NCI-H1694 (cell line): ENCODE data around the gene SRP72.
A peak's percentile ranks its signal among the peaks of the same experiment; 100 is the strongest.
"Not testable (repeated sequence)": the region's sequence is repeated elsewhere in the genome, so short reads cannot be mapped to it uniquely, and the experiment has no call there.

ENCODE experiments used
- DNase-seq: peaks from one replicate; lab custom pipeline; 2025; lab: John Stamatoyannopoulos, UW

SRP72 gene

DNA sequence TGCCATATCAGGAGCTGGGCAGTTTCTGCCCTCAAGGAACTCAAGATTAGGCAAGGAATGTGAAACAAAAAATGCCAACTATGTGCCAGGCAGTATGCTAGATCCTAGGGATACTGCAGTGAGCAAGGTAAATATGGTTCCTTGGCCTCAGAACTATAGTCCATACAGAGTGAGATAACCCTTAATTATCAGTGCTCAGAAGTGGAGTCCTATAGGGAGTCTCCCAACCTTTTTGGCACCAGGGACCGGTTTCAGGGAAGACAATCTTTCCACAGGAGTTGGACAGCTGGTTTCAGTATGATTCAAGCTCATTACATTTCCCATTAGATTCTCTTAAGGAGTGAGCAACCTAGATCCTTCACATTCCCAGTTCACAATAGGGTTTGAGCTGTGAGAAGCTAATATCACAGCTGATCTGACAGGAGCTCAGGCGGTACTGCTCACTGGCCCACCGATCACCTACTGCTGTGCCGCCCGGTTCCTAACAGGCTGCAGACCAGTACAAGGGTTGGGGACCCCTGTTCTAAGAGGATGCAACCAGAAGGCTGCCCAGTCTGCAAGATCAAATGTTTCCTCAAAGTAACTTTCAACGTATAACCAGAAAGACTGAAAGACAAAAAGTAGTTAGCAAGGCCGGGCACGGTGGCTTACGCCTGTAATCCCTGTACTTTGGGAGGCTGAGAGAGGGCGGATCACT lies 1.7 kb upstream of the SRP72 start:
- no peak for DNase-seq

DNA sequence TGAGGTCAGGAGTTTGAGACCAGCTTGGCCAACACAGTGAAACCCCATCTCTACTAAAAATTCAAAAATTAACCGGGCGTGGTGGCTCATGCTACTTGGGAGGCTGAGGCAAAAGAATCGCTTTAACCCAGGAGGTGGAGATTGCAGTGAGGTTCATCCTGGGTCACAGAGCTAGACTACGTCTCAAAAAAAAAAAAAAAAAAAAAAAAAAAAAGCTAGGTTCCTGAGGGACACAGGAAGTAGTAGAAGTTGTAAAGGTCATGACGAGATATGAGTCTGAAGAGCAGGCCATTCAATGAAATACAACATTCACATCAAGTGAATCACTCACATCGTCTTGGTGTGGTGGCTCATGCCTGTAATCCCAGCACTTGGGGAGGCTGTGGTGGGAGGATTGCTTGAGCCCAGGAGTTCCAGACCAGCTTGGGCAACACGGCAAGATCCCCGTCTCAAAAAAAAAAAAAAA lies 1.1 kb upstream of the SRP72 start:
- not testable (repeated sequence) for DNase-seq

DNA sequence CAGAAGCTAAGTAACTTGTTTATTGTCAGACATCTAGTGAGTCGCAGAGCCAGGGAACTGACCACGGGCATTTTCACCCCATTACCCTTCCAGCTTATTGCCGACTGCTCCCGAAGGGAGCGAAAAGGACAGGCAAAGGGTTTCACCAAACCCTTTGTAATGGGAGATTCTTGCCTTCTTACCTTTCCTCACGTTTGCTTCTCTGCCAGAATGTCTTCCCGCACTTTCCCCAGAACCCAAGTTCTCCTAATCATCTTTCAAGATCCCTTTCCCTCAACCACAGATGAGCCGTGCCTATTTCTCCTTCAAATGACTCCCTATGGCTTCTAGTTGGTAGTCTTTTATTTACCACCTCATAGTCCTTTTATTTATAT lies 520 bp upstream of the SRP72 start:
- no peak for DNase-seq

- no peak for DNase-seq
Measured at GRCh38 chr4:56468097-56468422, 643 bp downstream of the SRP72 start.

DNA sequence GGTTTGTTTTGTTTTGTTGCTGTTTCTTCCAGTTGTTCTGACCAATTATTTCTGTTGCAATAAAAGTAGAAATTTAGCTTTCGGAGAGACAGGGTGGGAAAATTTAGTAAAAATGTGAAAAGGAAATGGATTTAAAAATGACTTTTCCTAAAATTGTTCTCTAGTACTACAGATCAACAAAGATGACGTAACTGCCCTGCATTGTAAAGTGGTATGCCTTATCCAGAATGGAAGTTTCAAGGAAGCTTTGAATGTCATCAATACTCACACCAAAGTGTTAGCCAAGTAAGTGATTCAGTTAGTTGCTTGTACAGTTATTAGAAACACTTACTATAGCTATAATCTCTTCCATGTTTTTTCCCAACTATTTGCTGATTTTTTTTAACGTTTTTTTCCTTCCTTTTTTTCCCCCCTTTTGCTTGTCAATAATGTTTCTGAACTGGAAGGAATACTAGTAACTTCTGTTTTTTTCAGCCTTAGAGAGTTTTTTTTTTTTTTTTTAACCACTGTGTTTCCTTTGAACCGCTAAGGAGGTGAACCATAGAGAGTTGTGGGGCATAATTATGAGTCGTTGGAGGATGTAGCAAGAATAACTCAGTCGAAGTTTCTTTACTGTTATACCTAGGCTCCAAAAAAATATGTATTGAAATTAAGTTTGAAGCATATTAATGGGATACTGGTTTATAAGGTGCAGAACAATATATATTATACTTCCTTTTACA lies 2.2 kb downstream of the SRP72 start:
- DNase-seq: no peak

- no peak for DNase-seq
Measured at GRCh38 chr4:56475917-56476316, 8.5 kb downstream of the SRP72 start.

DNA sequence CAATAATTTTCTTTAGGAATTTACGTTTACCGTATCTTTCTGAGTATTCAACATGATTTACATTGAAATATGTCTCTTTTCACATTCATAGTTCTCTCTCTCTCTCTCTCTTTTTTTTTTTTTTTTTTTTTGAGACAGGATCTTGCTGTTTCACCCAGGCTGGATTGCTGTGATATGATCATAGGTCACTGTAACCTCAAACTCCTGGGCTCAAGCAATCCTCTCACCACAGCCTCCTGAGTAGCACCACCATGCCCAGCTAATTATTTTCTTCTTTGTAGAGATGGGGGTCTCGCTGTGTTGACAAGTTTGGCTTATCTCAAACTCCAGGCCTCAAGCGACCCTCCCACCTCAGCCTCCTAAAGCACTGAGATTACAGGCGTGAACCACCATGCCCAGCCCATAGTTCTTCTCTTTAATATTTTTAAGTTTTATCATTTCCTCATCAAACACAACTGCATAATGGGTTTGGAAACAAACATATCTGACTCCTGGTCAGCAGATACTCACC lies 9.8 kb downstream of the SRP72 start:
- DNase-seq: no peak

DNA sequence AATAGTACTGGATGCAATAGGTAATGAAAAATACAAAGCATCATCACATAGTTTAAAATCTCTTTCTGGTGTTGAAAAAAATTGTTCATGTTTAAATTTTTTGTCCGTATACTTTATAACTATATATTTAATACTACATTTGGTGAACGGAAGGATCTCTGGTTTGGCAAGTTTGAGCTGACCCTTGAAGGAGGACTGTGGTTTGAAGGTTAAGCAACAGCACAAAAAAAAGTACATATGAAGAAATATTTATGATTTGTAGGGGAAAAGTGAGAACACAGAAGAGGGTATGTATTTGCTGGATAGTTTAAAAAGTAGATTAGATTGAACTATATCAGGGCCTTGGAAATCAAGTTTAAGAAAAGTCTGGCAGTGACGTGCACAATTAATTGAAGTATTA lies 13.3 kb downstream of the SRP72 start:
- no peak for DNase-seq

DNA sequence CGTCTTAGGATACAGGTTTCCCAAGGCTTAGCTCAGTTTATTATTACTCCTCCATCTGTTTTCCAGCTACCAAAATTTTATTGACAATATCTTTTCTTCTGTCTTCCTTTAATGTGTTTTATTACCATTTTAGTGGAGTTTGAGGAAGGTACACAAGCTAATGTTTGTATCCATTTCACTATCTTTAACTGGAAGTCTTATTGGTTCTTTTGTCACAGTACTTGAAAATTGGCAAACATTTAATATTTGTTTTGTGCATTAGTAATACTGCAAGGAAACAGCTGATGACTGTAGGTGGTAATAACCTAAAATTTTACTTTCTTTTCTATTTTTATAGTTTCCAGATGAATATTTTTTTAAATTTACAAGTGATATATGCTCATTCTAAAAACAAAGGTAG lies 28.8 kb downstream of the SRP72 start:
- DNase-seq: no peak

DNA sequence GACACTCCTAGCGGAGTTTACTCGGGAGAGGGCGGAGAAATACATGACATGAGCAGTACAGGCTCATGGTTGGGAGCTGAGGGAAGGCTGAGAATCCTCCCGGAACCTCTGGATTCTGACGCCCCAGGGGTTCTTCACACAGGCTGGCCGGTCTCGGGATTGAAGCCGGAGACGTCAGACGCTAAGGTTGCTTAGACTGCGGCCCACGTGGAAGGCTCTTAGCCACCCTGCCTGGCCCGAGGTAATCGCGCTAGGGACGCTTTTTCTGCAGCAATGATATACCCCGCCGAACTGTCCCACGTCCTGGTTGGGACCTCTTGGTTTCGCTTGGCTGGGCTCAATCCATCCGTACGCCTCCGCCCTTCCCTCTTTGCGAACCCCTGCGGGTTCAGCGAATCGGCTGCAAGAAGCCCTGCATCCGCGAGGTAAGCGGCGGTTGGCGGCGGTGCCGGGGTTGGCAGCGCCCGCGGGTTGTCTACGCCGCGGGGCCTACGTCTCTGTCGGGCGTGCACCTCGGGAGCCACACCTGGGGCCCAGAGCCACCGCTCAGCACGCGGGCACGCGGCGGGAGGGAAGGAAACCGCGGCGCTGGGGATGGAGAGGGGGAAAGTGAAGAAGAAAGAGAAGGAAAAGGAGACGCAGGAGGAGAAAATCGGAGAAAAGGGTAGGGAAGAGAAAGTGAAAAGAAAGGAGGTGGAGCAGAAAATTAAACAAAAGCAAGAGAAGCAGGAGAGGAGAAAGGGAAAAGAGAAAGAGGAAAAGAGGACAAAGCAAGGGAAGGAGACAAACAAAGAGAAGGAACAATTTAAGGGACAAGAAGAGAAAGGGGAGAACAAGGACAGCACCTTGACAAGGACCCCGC lies 38.1 kb downstream of the SRP72 start, which contains the start of gene ARL9:
TSS of gene ARL9 (plus strand) at position 523 of the 862 bp plus-strand sequence. CDS start at position 595, 72 bp downstream.
- no peak for DNase-seq

DNA sequence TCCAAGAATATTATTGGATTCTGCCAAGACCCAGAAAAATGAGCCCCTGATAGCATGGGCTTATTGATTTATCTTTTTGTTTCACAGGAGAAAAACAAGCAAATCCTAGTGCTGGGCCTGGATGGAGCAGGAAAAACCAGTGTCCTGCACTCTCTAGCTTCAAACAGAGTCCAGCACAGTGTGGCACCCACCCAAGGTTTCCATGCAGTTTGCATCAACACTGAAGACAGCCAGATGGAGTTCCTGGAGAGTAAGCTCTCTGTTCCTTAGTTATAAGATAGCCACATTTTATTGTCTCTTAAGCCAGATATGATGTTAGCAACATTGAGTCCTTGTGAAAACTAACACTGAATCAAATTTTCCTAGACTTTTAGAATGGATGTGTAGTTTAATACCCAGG lies 43.7 kb downstream of the SRP72 start:
- no peak for DNase-seq

DNA sequence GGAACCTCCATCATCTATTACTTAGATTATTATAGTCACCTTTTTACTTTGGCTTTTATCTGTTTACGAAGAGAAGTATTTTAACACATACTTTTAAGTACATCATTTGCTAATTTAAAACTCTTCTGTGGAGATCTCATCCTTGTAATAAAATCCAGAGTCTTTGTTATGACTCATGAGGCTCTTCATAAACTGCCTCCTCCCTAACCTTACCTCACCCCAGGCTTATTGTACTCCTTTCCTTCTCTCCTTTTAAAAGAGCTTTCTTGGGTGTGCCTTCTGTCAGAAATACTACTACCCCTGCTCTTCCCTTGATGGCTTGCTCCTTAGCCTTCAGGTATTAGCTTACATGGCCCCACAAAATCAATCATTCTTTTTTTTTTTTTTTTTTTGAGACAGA lies 44.7 kb downstream of the SRP72 start:
- no peak for DNase-seq

- no peak for DNase-seq
Measured at GRCh38 chr4:56513517-56513916, 46.1 kb downstream of the SRP72 start.

- DNase-seq: peak; percentile 35
Measured at GRCh38 chr4:56530269-56531148, 63.1 kb downstream of the SRP72 start.

DNA sequence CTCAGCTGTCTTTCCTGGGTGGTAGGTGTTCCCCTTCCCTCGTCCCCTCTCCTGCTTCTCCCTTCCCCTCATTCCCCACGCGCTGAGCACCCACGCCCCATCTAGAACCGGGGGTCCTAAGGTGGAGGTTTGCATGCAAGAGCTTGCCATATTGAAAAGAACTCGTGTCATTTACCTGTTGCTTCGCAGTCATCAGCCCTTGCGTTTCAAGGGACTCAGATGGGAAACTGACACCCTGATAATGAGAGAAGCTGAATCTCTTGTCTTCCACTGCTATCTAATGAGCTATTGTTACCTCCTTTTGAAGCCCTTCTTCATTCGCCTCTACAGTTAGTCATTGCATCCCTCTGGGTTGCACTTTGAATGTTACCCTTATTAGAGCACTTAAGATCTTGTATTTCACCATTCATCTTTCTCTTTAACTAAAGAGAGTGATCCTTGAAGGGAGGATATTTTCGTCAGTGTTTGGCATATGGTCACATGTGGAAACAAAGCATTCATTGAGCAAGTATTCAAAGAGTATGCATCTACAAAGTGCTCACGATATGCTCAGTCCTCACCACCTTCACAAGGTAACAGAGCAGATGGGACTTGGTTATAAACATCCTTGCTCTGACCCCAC lies 63.8 kb downstream of the SRP72 start:
- no peak for DNase-seq

GRCh38 chr4:56531823-56532222 lies 64.4 kb downstream of the SRP72 start:
- DNase-seq: no peak

GRCh38 chr4:56532239-56532638 lies 64.8 kb downstream of the SRP72 start:
- DNase-seq: no peak

DNA sequence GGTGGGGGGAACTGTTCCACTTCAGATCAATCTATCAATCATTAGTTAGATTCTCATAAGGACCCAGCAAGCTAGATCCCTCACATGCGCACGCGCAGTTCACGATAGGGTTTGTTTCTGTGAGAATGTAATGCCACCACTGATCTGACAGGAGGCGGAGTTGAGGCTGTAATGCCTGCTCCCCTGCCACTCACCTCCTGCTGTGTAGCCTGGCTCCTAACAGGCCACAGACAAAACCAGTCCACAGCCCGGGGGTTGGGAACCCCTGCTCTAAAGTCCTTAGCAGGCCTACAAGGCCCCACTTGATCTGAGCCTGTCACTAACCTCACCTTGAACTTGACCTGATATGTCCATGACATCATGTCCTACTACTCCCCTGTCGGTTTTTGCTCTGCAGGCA lies 68.5 kb downstream of the SRP72 start:
- no peak for DNase-seq

DNA sequence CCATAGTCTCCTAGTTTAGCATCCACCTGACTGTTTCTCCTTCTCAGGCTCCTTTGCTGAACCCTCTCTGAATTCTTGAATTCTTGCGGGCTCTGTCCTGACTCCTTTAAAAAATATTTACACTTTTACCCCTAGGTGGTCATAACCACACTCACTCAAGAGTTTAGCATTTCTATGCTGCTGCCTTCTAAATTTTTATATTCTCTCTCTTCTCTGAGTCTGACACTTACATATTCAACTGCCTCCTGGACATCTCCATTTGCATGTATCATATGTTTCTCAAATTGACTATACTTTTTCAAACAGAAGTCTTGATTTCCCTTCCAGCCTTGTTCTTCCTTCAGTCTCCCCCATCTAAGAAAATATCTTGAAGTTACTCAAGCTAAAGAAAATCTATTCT lies 69.7 kb downstream of the SRP72 start:
- DNase-seq: no peak

DNA sequence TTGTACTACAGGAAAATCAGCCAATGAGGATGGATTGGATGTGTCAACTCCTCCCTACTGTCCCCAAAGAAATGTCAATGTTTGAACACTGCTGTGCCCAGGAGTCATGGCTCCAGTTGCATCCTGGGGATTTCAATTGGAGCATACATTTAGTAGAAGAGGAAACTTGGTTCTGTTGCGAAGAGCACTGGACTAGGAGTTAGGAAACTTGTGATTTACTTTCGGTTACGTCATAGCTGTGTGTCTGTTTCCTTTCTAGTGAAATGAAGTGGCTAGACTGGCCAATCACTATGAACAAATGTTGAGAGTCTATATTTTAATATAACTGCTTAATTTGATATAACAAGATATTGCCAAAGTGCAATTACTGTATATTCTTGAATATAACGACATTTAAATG lies 73.4 kb downstream of the SRP72 start:
- DNase-seq: no peak

- peak; percentile 49 for DNase-seq
Measured at GRCh38 chr4:56544573-56545131, 77.2 kb downstream of the SRP72 start.
